ENCODE measurements around the gene TSC2.
"Not testable (repeated sequence)": the region's sequence is repeated elsewhere in the genome, so short reads cannot be mapped to it uniquely, and the experiment has no call there.

- not testable (repeated sequence) for TF ChIP-seq CTCF (IDR thresholded peaks at IDR 0.05; ENCODE audit: low read depth, low read length); MAX (IDR thresholded peaks at IDR 0.05; ENCODE audit: low read depth, low read length); POLR2A (IDR thresholded peaks at IDR 0.05; ENCODE audit: extremely low read depth, insufficient read length)
These were observed 60.0 kb downstream of the TSC2 start for GRCh38 chr16:2107791-2108125.
